H9 (cell line): Measurements from ENCODE around the gene MSH3. TPM values are rescaled to one million over a fixed set of nuclear protein-coding genes. Genes with fewer than 3 reads are reported as not detected.

Experiments used
- DNase-seq: peaks from one replicate; pipeline ENCODE4 v3.0.0-alpha.2; 2017
- H2AFZ ChIP-seq: one replicate; pipeline ENCODE4 v1.6.1; 2013; ENCODE audit warnings: mild to moderate bottlenecking, low read length, control low read depth, moderate library complexity
- H2AK5ac ChIP-seq: 2 replicates; pipeline ENCODE4 v1.6.1; 2013; ENCODE audit warnings: low read length, control low read depth, mixed read lengths; ENCODE audit not compliant: insufficient read length
- H2BK120ac ChIP-seq: one replicate; pipeline ENCODE4 v1.6.1; 2013; ENCODE audit warnings: low read depth, mild to moderate bottlenecking, low read length, control low read depth, inconsistent platforms; ENCODE audit not compliant: poor library complexity, severe bottlenecking
- H2BK12ac ChIP-seq: 2 replicates; pipeline ENCODE4 v1.6.1; 2013; ENCODE audit warnings: low read length, control low read depth, mixed read lengths, low read depth; ENCODE audit not compliant: insufficient read length
- H2BK15ac ChIP-seq: 2 replicates; pipeline ENCODE4 v1.6.1; 2013; ENCODE audit warnings: low read depth, low read length, control low read depth
- H2BK20ac ChIP-seq: one replicate; pipeline ENCODE4 v1.6.1; 2013; ENCODE audit warnings: low read depth, mild to moderate bottlenecking, low read length, control low read depth, inconsistent platforms; ENCODE audit not compliant: poor library complexity, severe bottlenecking
- H2BK5ac ChIP-seq: 2 replicates; pipeline ENCODE4 v1.6.1; 2013; ENCODE audit warnings: low read length, control low read depth, mixed read lengths; ENCODE audit not compliant: insufficient read length
- H3K14ac ChIP-seq: 2 replicates; pipeline ENCODE4 v1.6.1; 2013; ENCODE audit warnings: low read length, control low read depth; ENCODE audit not compliant: insufficient read depth
- H3K18ac ChIP-seq: 2 replicates; pipeline ENCODE4 v1.6.1; 2013; ENCODE audit warnings: low read depth, mild to moderate bottlenecking, mixed read lengths, low read length, control low read depth; ENCODE audit not compliant: insufficient read length
- H3K23ac ChIP-seq: 2 replicates; pipeline ENCODE4 v1.6.1; 2013; ENCODE audit warnings: low read length, control low read depth, mixed read lengths, low read depth; ENCODE audit not compliant: insufficient read length
- H3K23me2 ChIP-seq: 2 replicates; pipeline ENCODE4 v1.6.1; 2013; ENCODE audit warnings: low read depth, mild to moderate bottlenecking, mixed read lengths, low read length, control low read depth; ENCODE audit not compliant: insufficient read length, poor library complexity, severe bottlenecking
- H3K27ac ChIP-seq: 2 replicates; pipeline ENCODE4 v1.5.1; 2013; ENCODE audit warnings: low read length, control low read depth, mixed read lengths, low read depth; ENCODE audit not compliant: insufficient read length
- H3K27me3 ChIP-seq: 2 replicates; pipeline ENCODE4 v1.6.1; 2013; ENCODE audit warnings: low read length, control low read depth, inconsistent platforms; ENCODE audit not compliant: insufficient read depth
- H3K4ac ChIP-seq: 2 replicates; pipeline ENCODE4 v1.6.1; 2013; ENCODE audit warnings: low read depth, mild to moderate bottlenecking, control low read depth, inconsistent platforms, low read length, moderate library complexity
- H3K4me1 ChIP-seq: 2 replicates; pipeline ENCODE4 v1.6.1; 2013; ENCODE audit warnings: low read length, control low read depth, inconsistent platforms; ENCODE audit not compliant: insufficient read depth
- H3K4me2 ChIP-seq: 2 replicates; pipeline ENCODE4 v1.6.1; 2013; ENCODE audit warnings: low read length, control low read depth, mixed read lengths; ENCODE audit not compliant: insufficient read length, insufficient read depth
- H3K56ac ChIP-seq: 2 replicates; pipeline ENCODE4 v1.6.1; 2013; ENCODE audit warnings: low read depth, mild to moderate bottlenecking, mixed read lengths, low read length, control low read depth; ENCODE audit not compliant: insufficient read length
- H3K79me1 ChIP-seq: 2 replicates; pipeline ENCODE4 v1.6.1; 2013; ENCODE audit warnings: low read depth, mild to moderate bottlenecking, moderate library complexity, low read length, control low read depth, inconsistent platforms; ENCODE audit not compliant: insufficient read depth, poor library complexity, severe bottlenecking
- H3K79me2 ChIP-seq: 2 replicates; pipeline ENCODE4 v1.6.1; 2013; ENCODE audit warnings: low read length, control low read depth, inconsistent platforms; ENCODE audit not compliant: insufficient read depth
- H3K9ac ChIP-seq: 2 replicates; pipeline ENCODE4 v1.6.1; 2013; ENCODE audit warnings: low read length, control low read depth, mixed read lengths; ENCODE audit not compliant: insufficient read length; ENCODE audit errors: extremely low read depth
- H3K9me3 ChIP-seq: one replicate; pipeline ENCODE4 v1.6.1; 2013; ENCODE audit warnings: low read depth, low read length, inconsistent platforms; ENCODE audit not compliant: control insufficient read depth
- H3T11ph ChIP-seq: one replicate; pipeline ENCODE4 v1.6.1; 2013; ENCODE audit warnings: mild to moderate bottlenecking, low read length, control low read depth, inconsistent platforms
- H4K20me1 ChIP-seq: one replicate; pipeline ENCODE4 v1.6.1; 2013; ENCODE audit not compliant: control insufficient read depth, insufficient read length, insufficient read depth
- H4K5ac ChIP-seq: 2 replicates; pipeline ENCODE4 v1.6.1; 2013; ENCODE audit warnings: low read depth, mild to moderate bottlenecking, mixed read lengths, low read length, control low read depth; ENCODE audit not compliant: insufficient read length
- H4K8ac ChIP-seq: replicated peaks from 2 replicates; pipeline ENCODE4 v1.6.1; 2013; ENCODE audit warnings: low read length, control low read depth, mixed read lengths, low read depth; ENCODE audit not compliant: insufficient read length
- H4K91ac ChIP-seq: 2 replicates; pipeline ENCODE4 v1.6.1; 2013; ENCODE audit warnings: low read depth, mild to moderate bottlenecking, moderate library complexity, mixed read lengths, low read length, control low read depth; ENCODE audit not compliant: insufficient read length
- H3K27ac Mint-ChIP-seq, 3 experiments: 2 replicates in 2 of 3; 3 replicates in 1 of 3; pipeline ENCODE4 v1.8.0; 2020 to 2021; ENCODE audit warnings: mixed read lengths in 3 of 3, mild to moderate bottlenecking in 1 of 3, moderate library complexity in 1 of 3
- H3K27me3 Mint-ChIP-seq: 2 replicates; pipeline ENCODE4 v1.8.0; 2021; ENCODE audit warnings: low read depth, mild to moderate bottlenecking, moderate library complexity, mixed read lengths
- H3K36me3 Mint-ChIP-seq, 3 experiments: 2 replicates in 2 of 3; 3 replicates in 1 of 3; pipeline ENCODE4 v1.8.0; 2020 to 2021; ENCODE audit warnings: low read depth in 3 of 3, mixed read lengths in 3 of 3; ENCODE audit not compliant: insufficient read depth in 1 of 3
- H3K4me1 Mint-ChIP-seq, 2 experiments: 2 replicates each; pipeline ENCODE4 v1.8.0; 2020; ENCODE audit warnings: mixed read lengths in 2 of 2
- H3K4me3 Mint-ChIP-seq, 2 experiments: 2 replicates in 1 of 2; 3 replicates in 1 of 2; pipeline ENCODE4 v1.8.0; 2020 to 2021; ENCODE audit warnings: mild to moderate bottlenecking in 2 of 2, mixed read lengths in 2 of 2, moderate library complexity in 1 of 2
- H3K9me3 Mint-ChIP-seq, 2 experiments: 2 replicates in 1 of 2; 3 replicates in 1 of 2; pipeline ENCODE4 v1.8.0; 2020; ENCODE audit warnings: mild to moderate bottlenecking in 2 of 2, mixed read lengths in 2 of 2, moderate library complexity in 1 of 2
- CTCF ChIP-seq: fragments of 200-600 bp; sonication (generic); conservative IDR thresholded peaks from 3 replicates; pipeline ENCODE4 v1.8.0; 2021; ENCODE audit warnings: antibody characterized with exemption, mild to moderate bottlenecking
- WGBS: extraction: QIAGEN DNeasy Blood & Tissue Kit; methylation state at CpG from one replicate; pipeline ENCODE4 v1.1.7; 2013; ENCODE audit warnings: missing lambda C conversion rate, low lambda C conversion rate, mixed read lengths; ENCODE audit not compliant: insufficient read length; ENCODE audit errors: extremely low coverage; 5-methylcytosine and 5-hydroxymethylcytosine counted together
- total RNA-seq: library from RNA; stranded (reverse); gene quantifications from 2 replicates; pipeline ENCODE4 v1.2.1, GENCODE V29; 2021

The MSH3 gene
- total RNA-seq, 1 experiment from 2014 or later: 17.3 TPM

GRCh38 chr5:80760680-80761079 is 106.2 kb downstream of the MSH3 start:
- H3K23ac ChIP-seq: no peak overlapping the region
- no peaks in the 10 kb centered on the region for H3K27me3 ChIP-seq
- no peaks in the 10 kb centered on the region for H4K20me1 ChIP-seq
- no peak overlapping the region for H2BK5ac ChIP-seq
- no peak overlapping the region for H2BK120ac ChIP-seq
- H3K23me2 ChIP-seq: no peaks in the 10 kb centered on the region
- Mint-ChIP-seq H3K27me3 (no peaks in the 10 kb centered on the region), H3K36me3 (no peaks in the 10 kb centered on the region), H3K4me1 (peaks cover 17 to 21% of the 10 kb centered on the region in 2 experiments), H3K9me3 (no peaks in the 10 kb centered on the region), H3K27ac (peak overlapping the region in 1 of 3 experiments; percentile 52; a peak in 3 of 7 replicates), H3K4me3 (no peak overlapping the region)
- no peak overlapping the region for H2BK15ac ChIP-seq
- H3K4ac ChIP-seq: no peak overlapping the region
- H3K79me1 ChIP-seq: no peaks in the 10 kb centered on the region
- no peaks in the 10 kb centered on the region for H3K79me2 ChIP-seq
- no peaks in the 10 kb centered on the region for H3K9me3 ChIP-seq
- no peak overlapping the region for H3K4me2 ChIP-seq
- no peak overlapping the region for H4K91ac ChIP-seq
- DNase-seq: no peak
- H2AK5ac ChIP-seq: no peak overlapping the region
- H2AFZ ChIP-seq: no peak overlapping the region
- no peak overlapping the region for H3K9ac ChIP-seq
- no peak overlapping the region for H2BK20ac ChIP-seq
- no peak overlapping the region for H3K56ac ChIP-seq
- no peak overlapping the region for H3K14ac ChIP-seq
- H4K8ac ChIP-seq: no peak overlapping the region
- no peak overlapping the region for H3K18ac ChIP-seq
- no peak for TF ChIP-seq CTCF
- H2BK12ac ChIP-seq: no peak overlapping the region
- no peak overlapping the region for H3T11ph ChIP-seq
- no peak overlapping the region for H4K5ac ChIP-seq
- WGBS: no CpG with 5 or more reads among the region's 1 CpG
- peaks cover 3% of the 10 kb centered on the region; the same call in 1 of the 2 replicates for H3K4me1 ChIP-seq
- no peak overlapping the region for H3K27ac ChIP-seq
